ENCODE results near the gene STXBP6.

The STXBP6 gene

GRCh38 chr14:24991288-24991687 is 58.7 kb downstream of the STXBP6 start:
- no peak overlapping the region for H3K4me3 ChIP-seq
- H3K36me3 ChIP-seq = no peaks in the 10 kb centered on the region
- H3K9me3 ChIP-seq = no peaks in the 10 kb centered on the region
- no peak for DNase-seq
- TF ChIP-seq, protein P1, sequence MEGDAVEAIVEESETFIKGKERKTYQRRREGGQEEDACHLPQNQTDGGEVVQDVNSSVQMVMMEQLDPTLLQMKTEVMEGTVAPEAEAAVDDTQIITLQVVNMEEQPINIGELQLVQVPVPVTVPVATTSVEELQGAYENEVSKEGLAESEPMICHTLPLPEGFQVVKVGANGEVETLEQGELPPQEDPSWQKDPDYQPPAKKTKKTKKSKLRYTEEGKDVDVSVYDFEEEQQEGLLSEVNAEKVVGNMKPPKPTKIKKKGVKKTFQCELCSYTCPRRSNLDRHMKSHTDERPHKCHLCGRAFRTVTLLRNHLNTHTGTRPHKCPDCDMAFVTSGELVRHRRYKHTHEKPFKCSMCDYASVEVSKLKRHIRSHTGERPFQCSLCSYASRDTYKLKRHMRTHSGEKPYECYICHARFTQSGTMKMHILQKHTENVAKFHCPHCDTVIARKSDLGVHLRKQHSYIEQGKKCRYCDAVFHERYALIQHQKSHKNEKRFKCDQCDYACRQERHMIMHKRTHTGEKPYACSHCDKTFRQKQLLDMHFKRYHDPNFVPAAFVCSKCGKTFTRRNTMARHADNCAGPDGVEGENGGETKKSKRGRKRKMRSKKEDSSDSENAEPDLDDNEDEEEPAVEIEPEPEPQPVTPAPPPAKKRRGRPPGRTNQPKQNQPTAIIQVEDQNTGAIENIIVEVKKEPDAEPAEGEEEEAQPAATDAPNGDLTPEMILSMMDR (IDR thresholded peaks at IDR 0.05) = no peak
- intact Hi-C loops (cut with DNase I; ENCODE audit: low total_unique reads) = no loop called here
- H3K27ac ChIP-seq = no peak overlapping the region
- H3K4me1 ChIP-seq = no peaks in the 10 kb centered on the region
- no peaks in the 10 kb centered on the region for H3K27me3 ChIP-seq

- Histone ChIP-seq H3K4me3 (no peak overlapping the region), H3K9me3 (no peaks in the 10 kb centered on the region), H3K27ac (no peak overlapping the region), H3K36me3 (no peaks in the 10 kb centered on the region), H3K4me1 (no peaks in the 10 kb centered on the region), H3K27me3 (no peaks in the 10 kb centered on the region)
- DNase-seq = no peak
- intact Hi-C loops (cut with DNase I; ENCODE audit: low total_unique reads) = no loop called here
- TF ChIP-seq, protein P1 (IDR thresholded peaks at IDR 0.05) = no peak
Observed at GRCh38 chr14:24990773-24991172, 59.2 kb downstream of the STXBP6 start.

DNA sequence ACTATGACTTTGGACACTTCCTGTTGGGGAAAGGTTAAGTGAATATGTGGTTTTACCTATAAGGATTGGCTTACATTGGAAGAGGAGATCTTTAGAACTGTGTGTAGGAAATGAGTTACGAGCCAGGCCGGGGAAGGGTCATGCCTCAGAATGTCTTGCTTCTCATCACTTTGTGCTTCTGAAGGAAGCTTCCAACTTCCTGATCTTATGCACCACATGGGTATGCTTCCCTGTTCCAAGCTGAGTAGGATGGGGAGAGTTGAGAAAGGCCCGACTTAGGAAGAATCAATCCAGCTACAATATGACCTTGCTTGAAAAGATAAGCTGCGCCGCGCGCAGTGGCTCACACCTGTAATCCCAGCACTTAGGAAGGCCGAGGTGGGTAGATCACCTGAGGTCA is 59.9 kb downstream of the STXBP6 start:
- DNase-seq = no peak
- H3K27me3 ChIP-seq = no peaks in the 10 kb centered on the region
- no peaks in the 10 kb centered on the region for H3K9me3 ChIP-seq
- TF ChIP-seq, protein P1 (IDR thresholded peaks at IDR 0.05) = no peak
- no peak overlapping the region for H3K27ac ChIP-seq
- intact Hi-C loops (cut with DNase I; ENCODE audit: low total_unique reads) = no loop called here
- no peak overlapping the region for H3K4me3 ChIP-seq
- no peaks in the 10 kb centered on the region for H3K36me3 ChIP-seq
- H3K4me1 ChIP-seq = peaks cover 0 to 4% (median 0%) of the 10 kb centered on the region in 4 donors

DNA sequence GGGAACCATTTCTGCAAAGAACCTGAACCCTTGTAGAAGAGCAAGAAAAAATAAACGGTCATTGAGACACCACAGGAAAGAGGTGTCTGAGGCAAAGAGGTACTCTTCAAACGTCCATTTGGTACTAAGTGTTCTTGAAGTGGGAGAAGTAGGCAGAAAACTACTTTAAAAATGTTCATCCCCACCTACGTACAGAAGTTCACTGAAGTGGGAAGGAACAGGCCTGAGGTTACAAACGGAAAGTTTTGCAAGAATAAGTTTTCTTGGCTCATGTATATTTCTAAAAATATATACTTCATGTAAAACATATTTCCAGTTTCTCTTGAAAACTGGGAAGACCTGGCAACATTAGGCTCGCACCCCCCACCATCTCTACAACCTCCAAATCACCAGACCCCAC is 61.2 kb downstream of the STXBP6 start:
- no peak overlapping the region for H3K4me3 ChIP-seq
- intact Hi-C loops (cut with DNase I; ENCODE audit: low total_unique reads) = no loop called here
- no peaks in the 10 kb centered on the region for H3K27me3 ChIP-seq
- no peak for DNase-seq
- H3K4me1 ChIP-seq = peaks cover 0 to 4% (median 0%) of the 10 kb centered on the region in 4 donors
- H3K27ac ChIP-seq = no peak overlapping the region
- H3K36me3 ChIP-seq = no peaks in the 10 kb centered on the region
- TF ChIP-seq, protein P1 (IDR thresholded peaks at IDR 0.05) = no peak
- no peaks in the 10 kb centered on the region for H3K9me3 ChIP-seq

GRCh38 chr14:24986206-24986893 is 63.6 kb downstream of the STXBP6 start:
- no peaks in the 10 kb centered on the region for H3K36me3 ChIP-seq
- no peak overlapping the region for H3K4me3 ChIP-seq
- H3K9me3 ChIP-seq = no peaks in the 10 kb centered on the region
- no peak overlapping the region for H3K27ac ChIP-seq
- H3K27me3 ChIP-seq = no peaks in the 10 kb centered on the region
- H3K4me1 ChIP-seq = peaks cover 0 to 4% (median 0%) of the 10 kb centered on the region in 4 donors
- TF ChIP-seq, protein P1 (IDR thresholded peaks at IDR 0.05) = no peak
- intact Hi-C loops (cut with DNase I; ENCODE audit: low total_unique reads) = no loop called here
- DNase-seq = no peak
